GM19328 (cell line): Measurements from ENCODE around the gene PTPRT.
"Not testable (repeated sequence)": the region's sequence is repeated elsewhere in the genome, so short reads cannot be mapped to it uniquely, and the experiment has no call there.

Experiments used
- ATAC-seq: cut with Tn5 transposase; IDR thresholded peaks from one replicate; pipeline ENCODE4 v1.9.1; 2021; ENCODE audit warnings: mild to moderate bottlenecking, moderate library complexity; ENCODE audit not compliant: unreplicated experiment

The PTPRT gene

GRCh38 chr20:42255821-42256220 lies 933.9 kb downstream of the PTPRT start:
- ATAC-seq: no peak

- ATAC-seq: no peak
These were observed 935.0 kb downstream of the PTPRT start for GRCh38 chr20:42254673-42255072.

- ATAC-seq: no peak
These were observed 937.6 kb downstream of the PTPRT start for GRCh38 chr20:42252116-42252515.

GRCh38 chr20:42218621-42219374 lies 970.9 kb downstream of the PTPRT start:
- ATAC-seq: no peak

GRCh38 chr20:42214074-42214473 lies 975.6 kb downstream of the PTPRT start:
- no peak for ATAC-seq

- no peak for ATAC-seq
These were observed 977.3 kb downstream of the PTPRT start for GRCh38 chr20:42212391-42212790.

- not testable (repeated sequence) for ATAC-seq
These were observed 983.1 kb downstream of the PTPRT start for GRCh38 chr20:42206557-42206956.

- no peak for ATAC-seq
These were observed 985.5 kb downstream of the PTPRT start for GRCh38 chr20:42204109-42204660.

GRCh38 chr20:42197599-42197998 lies 992.1 kb downstream of the PTPRT start:
- no peak for ATAC-seq

GRCh38 chr20:42193119-42193518 lies 996.6 kb downstream of the PTPRT start:
- ATAC-seq: no peak

- ATAC-seq: no peak
These were observed 997.4 kb downstream of the PTPRT start for GRCh38 chr20:42192321-42192720.

- no peak for ATAC-seq
These were observed 998.4 kb downstream of the PTPRT start for GRCh38 chr20:42191140-42191860.

GRCh38 chr20:42190084-42190483 lies 999.6 kb downstream of the PTPRT start:
- ATAC-seq: no peak

- no peak for ATAC-seq
These were observed 1003.4 kb downstream of the PTPRT start for GRCh38 chr20:42186337-42186736.

GRCh38 chr20:42183147-42183546 lies 1006.6 kb downstream of the PTPRT start:
- no peak for ATAC-seq

- no peak for ATAC-seq
These were observed 1008.6 kb downstream of the PTPRT start for GRCh38 chr20:42181064-42181463.

- no peak for ATAC-seq
These were observed 1009.9 kb downstream of the PTPRT start for GRCh38 chr20:42179768-42180167.

- ATAC-seq: no peak
These were observed 1016.3 kb downstream of the PTPRT start for GRCh38 chr20:42173440-42173839.

GRCh38 chr20:42164121-42164890 lies 1025.4 kb downstream of the PTPRT start:
- no peak for ATAC-seq

GRCh38 chr20:42161228-42161829 lies 1028.4 kb downstream of the PTPRT start:
- ATAC-seq: no peak

- ATAC-seq: no peak
These were observed 1029.9 kb downstream of the PTPRT start for GRCh38 chr20:42159808-42160207.
